SK-N-SH (cell line): ENCODE results near the gene MSRB2. TPM values are rescaled to one million over a fixed set of nuclear protein-coding genes. Genes with fewer than 3 reads are reported as not detected.

Source experiments
- CTCF ChIA-PET: fragments of 300-600, 350-600 bp; formaldehyde crosslinking; extraction: SDS; loops from one replicate; lab custom pipeline; 2021; lab: Yijun Ruan, JAX
- POLR2A ChIA-PET: fragments of 350-600 bp; sonication (Branson Sonifier 250); formaldehyde crosslinking; extraction: SDS; loops from one replicate; lab custom pipeline; 2020; ENCODE audit warnings: antibody characterized with exemption, inconsistent platforms; lab: Yijun Ruan, JAX
- DNase-seq: peaks from one replicate; pipeline ENCODE4 v3.0.0; 2012
- H2AFZ ChIP-seq: fragments of 200-600 bp; sonication (generic); 2 replicates; pipeline ENCODE4 v1.8.1; 2016; ENCODE audit warnings: antibody characterized with exemption, mild to moderate bottlenecking, low read depth
- H3F3A ChIP-seq: fragments of 200-600 bp; sonication (generic); replicated peaks from 2 replicates; pipeline ENCODE3; 2016; ENCODE audit warnings: antibody characterized with exemption, mild to moderate bottlenecking; ENCODE audit not compliant: insufficient read depth
- H3K27ac ChIP-seq, 2 experiments: fragments of 200-500 bp in 1 of 2; fragments of 200-600 bp in 1 of 2; sonication (Bioruptor generic) in 1 of 2; sonication (generic), shearing (Covaris generic) in 1 of 2; 2 replicates each; pipeline versions ENCODE4 v1.5.1 to v1.6.1; 2014 to 2016; ENCODE audit warnings: low read depth in 2 of 2, inconsistent platforms in 1 of 2, low read length in 1 of 2, mild to moderate bottlenecking in 1 of 2, mixed read lengths in 1 of 2
- H3K27me3 ChIP-seq: fragments of 200-600 bp; sonication (generic), shearing (Covaris generic); 2 replicates; pipeline ENCODE4 v1.6.1; 2016; ENCODE audit warnings: mixed run types; ENCODE audit not compliant: insufficient read depth
- H3K36me3 ChIP-seq, 2 experiments: fragments of 200-500 bp in 1 of 2; fragments of 200-600 bp in 1 of 2; sonication (Bioruptor generic) in 1 of 2; sonication (generic) in 1 of 2; replicated peaks in 1 of 2; 2 replicates each; pipeline versions ENCODE3 to v1.5.1; 2014 to 2016; ENCODE audit warnings: low read length in 1 of 2, mild to moderate bottlenecking in 1 of 2; ENCODE audit not compliant: insufficient read depth in 2 of 2, control insufficient read depth in 1 of 2
- H3K4me1 ChIP-seq, 2 experiments: fragments of 200-500 bp in 1 of 2; fragments of 200-600 bp in 1 of 2; sonication (Bioruptor generic) in 1 of 2; sonication (generic), shearing (Covaris generic) in 1 of 2; 2 replicates each; pipeline versions ENCODE4 v1.5.1 to v1.6.1; 2014 to 2016; ENCODE audit warnings: low read depth in 1 of 2, low read length in 1 of 2, mixed run types in 1 of 2; ENCODE audit not compliant: insufficient read depth in 2 of 2, control insufficient read depth in 1 of 2
- H3K4me2 ChIP-seq: fragments of 200-600 bp; sonication (generic), shearing (Covaris generic); 2 replicates; pipeline ENCODE4 v1.6.1; 2017; ENCODE audit warnings: mixed run types
- H3K4me3 ChIP-seq, 2 experiments: fragments of 200-500 bp in 1 of 2; fragments of 200-600 bp in 1 of 2; sonication (Bioruptor generic) in 1 of 2; sonication (generic), shearing (Covaris generic) in 1 of 2; 2 replicates each; pipeline versions ENCODE4 v1.5.1 to v1.8.1; 2014 to 2016; ENCODE audit warnings: low read depth in 2 of 2, inconsistent platforms in 1 of 2, low read length in 1 of 2, mild to moderate bottlenecking in 1 of 2, mixed read lengths in 1 of 2, moderate library complexity in 1 of 2
- H3K79me2 ChIP-seq: fragments of 200-600 bp; sonication (generic); 2 replicates; pipeline ENCODE4 v1.8.1; 2017; ENCODE audit warnings: mild to moderate bottlenecking; ENCODE audit not compliant: insufficient read depth
- H3K9ac ChIP-seq: fragments of 200-600 bp; sonication (generic); 2 replicates; pipeline ENCODE4 v1.6.1; 2017; ENCODE audit warnings: mixed run types
- H3K9me2 ChIP-seq: fragments of 200-600 bp; sonication (generic); 2 replicates; pipeline ENCODE4 v1.6.1; 2017; ENCODE audit warnings: mixed run types
- H3K9me3 ChIP-seq: fragments of 200-600 bp; sonication (generic); 2 replicates; pipeline ENCODE4 v1.6.1; 2017; ENCODE audit warnings: mixed run types, mild to moderate bottlenecking, moderate library complexity
- H4K20me1 ChIP-seq: fragments of 200-600 bp; sonication (generic); 2 replicates; pipeline ENCODE4 v1.6.1; 2017; ENCODE audit warnings: mild to moderate bottlenecking, mixed run types; ENCODE audit not compliant: insufficient read depth
- CHD2 ChIP-seq: fragments of 150-350 bp; IDR thresholded peaks from 2 replicates; pipeline ENCODE4 v1.6.1; 2018; ENCODE audit warnings: low read length; ENCODE audit not compliant: partially characterized antibody
- CTCF ChIP-seq: fragments of 200-600 bp; sonication (generic); IDR thresholded peaks from 2 replicates; pipeline ENCODE4 v1.6.1; 2017; ENCODE audit warnings: antibody characterized with exemption, mild to moderate bottlenecking, moderate library complexity
- EP300 ChIP-seq, 2 experiments: IDR thresholded peaks; 2 replicates each; pipeline versions ENCODE4 v1.4.0 to v1.6.1; 2012; ENCODE audit warnings: borderline replicate concordance in 1 of 2, low read depth in 1 of 2, low read length in 1 of 2
- EZH2phosphoT487 ChIP-seq: fragments of 200-600 bp; sonication (generic); IDR thresholded peaks from 2 replicates; pipeline ENCODE4 v1.6.1; 2017; ENCODE audit warnings: low read depth, mixed run types, mild to moderate bottlenecking, antibody characterized with exemption, moderate library complexity, borderline replicate concordance
- FOXJ3 ChIP-seq: sonication (generic); formaldehyde crosslinking; IDR thresholded peaks from 2 replicates; pipeline ENCODE4 v1.5.1; 2020; ENCODE audit warnings: mild to moderate bottlenecking, missing genetic modification reagents
- FOXM1 ChIP-seq: IDR thresholded peaks from 2 replicates; pipeline ENCODE4 v1.4.0; 2012; ENCODE audit warnings: low read depth, mild to moderate bottlenecking
- NFIC ChIP-seq: IDR thresholded peaks from 2 replicates; pipeline ENCODE4 v1.4.0; 2012; ENCODE audit warnings: borderline replicate concordance
- NRF1 ChIP-seq: IDR thresholded peaks from 2 replicates; pipeline ENCODE4 v1.6.1; 2012; ENCODE audit warnings: low read depth, mild to moderate bottlenecking, low read length
- RAD21 ChIP-seq: IDR thresholded peaks from 2 replicates; pipeline ENCODE4 v1.6.1; 2012; ENCODE audit warnings: mild to moderate bottlenecking, low read length
- RFX5 ChIP-seq: IDR thresholded peaks from 2 replicates; pipeline ENCODE4 v1.6.1; 2012; ENCODE audit warnings: mild to moderate bottlenecking, improper control_type of control experiment, low read length
- RXRA ChIP-seq: IDR thresholded peaks from 2 replicates; pipeline ENCODE4 v1.4.0; 2012; ENCODE audit warnings: low read depth, mild to moderate bottlenecking, borderline replicate concordance
- USF1 ChIP-seq: IDR thresholded peaks from 2 replicates; pipeline ENCODE4 v1.4.0; 2012; ENCODE audit warnings: low read depth, borderline replicate concordance
- WGBS: methylation state at CpG from one replicate; pipeline ENCODE4 v1.1.6; 2017; ENCODE audit warnings: low lambda C conversion rate; 5-methylcytosine and 5-hydroxymethylcytosine counted together
- polyA plus RNA-seq, 3 experiments: library from polyadenylated mRNA; depleted of rRNA; stranded (reverse); fragments of >200 nt; gene quantifications; 2 replicates each; pipeline ENCODE4 v1.2.3, GENCODE V29; 2012
- TF ChIP-seq, protein P1 (sequence below): fragments of 150-350 bp; IDR thresholded peaks from 2 replicates; pipeline ENCODE4 v1.6.1; 2016; ENCODE audit warnings: mild to moderate bottlenecking, low read depth, low read length

The MSRB2 gene
- polyA plus RNA-seq, 1 of the 3 experiments (the other 2 are of a cell fraction): 44.0 TPM

DNA sequence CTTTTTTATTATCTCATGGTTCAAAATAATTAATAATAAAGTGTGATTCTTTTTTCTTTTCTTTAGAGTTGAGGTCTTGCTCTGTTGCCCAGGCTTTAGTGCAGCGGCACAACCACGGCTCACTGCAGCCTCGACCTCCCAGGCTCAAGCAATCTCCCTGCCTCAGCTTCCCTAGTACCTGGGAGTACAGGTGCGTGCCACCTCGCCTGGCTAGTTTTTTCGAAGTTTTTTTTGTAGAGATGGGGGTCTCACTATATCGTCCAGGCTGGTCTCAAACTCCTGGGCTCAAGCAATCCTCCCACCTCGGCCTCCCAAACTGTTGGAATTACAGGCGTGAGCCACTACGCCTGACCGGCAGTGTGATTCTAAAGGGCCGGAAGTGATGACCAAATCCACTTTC is 28.0 kb upstream of the MSRB2 start:
- Histone ChIP-seq H3K4me3 (no peak overlapping the region), H3K4me2 (no peak overlapping the region), H3K4me1 (peaks cover 0 to 6% of the 10 kb centered on the region in 2 experiments; a peak in 1 of 4 replicates), H3K27ac (no peak overlapping the region), H3K9me3 (no peaks in the 10 kb centered on the region), H2AFZ (no peak overlapping the region), H3F3A (no peaks in the 10 kb centered on the region), H4K20me1 (no peaks in the 10 kb centered on the region), H3K27me3 (no peaks in the 10 kb centered on the region), H3K9me2 (no peaks in the 10 kb centered on the region), H3K9ac (no peak overlapping the region), H3K36me3 (no peaks in the 10 kb centered on the region), H3K79me2 (no peaks in the 10 kb centered on the region)
- ChIA-PET CTCF (interaction anchor here (0.6 to 1.6 kb wide), 2 partner anchors 14 to 911 kb away, joined by 3 read pairs; no protein-coding TSS in a partner anchor), POLR2A (no interaction called here)
- no peak for TF ChIP-seq RFX5
- no peak for TF ChIP-seq CTCF
- no peak for TF ChIP-seq FOXJ3
- no peak for TF ChIP-seq NRF1
- no peak for TF ChIP-seq NFIC
- TF ChIP-seq CHD2: no peak
- no peak for TF ChIP-seq EP300 (IDR thresholded peaks at IDR 0.05; ENCODE audit: borderline replicate concordance in 1 of 2, low read depth in 1 of 2, low read length in 1 of 2)
- no peak for TF ChIP-seq EZH2phosphoT487
- no peak for TF ChIP-seq FOXM1
- TF ChIP-seq RXRA: no peak
- TF ChIP-seq, protein P1, sequence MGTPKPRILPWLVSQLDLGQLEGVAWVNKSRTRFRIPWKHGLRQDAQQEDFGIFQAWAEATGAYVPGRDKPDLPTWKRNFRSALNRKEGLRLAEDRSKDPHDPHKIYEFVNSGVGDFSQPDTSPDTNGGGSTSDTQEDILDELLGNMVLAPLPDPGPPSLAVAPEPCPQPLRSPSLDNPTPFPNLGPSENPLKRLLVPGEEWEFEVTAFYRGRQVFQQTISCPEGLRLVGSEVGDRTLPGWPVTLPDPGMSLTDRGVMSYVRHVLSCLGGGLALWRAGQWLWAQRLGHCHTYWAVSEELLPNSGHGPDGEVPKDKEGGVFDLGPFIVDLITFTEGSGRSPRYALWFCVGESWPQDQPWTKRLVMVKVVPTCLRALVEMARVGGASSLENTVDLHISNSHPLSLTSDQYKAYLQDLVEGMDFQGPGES: no peak
- no peak for TF ChIP-seq USF1
- no peak for TF ChIP-seq RAD21
- DNase-seq: no peak
- WGBS: 81% methylated on average over 12 of the region's 12 CpGs
